ENCODE measurements around the gene HHAT.

- TF ChIP-seq CTCF (IDR thresholded peaks at IDR 0.05; ENCODE audit: low read length) (no peak), EZH2 (optimal IDR thresholded peaks at IDR 0.05; ENCODE audit: low read depth, low read length) (no peak), EZH2phosphoT487 (IDR thresholded peaks at IDR 0.05; ENCODE audit: low read length) (no peak)
Observed at GRCh38 chr1:210413951-210414350, 85.2 kb downstream of the HHAT start.

Measured in MM.1S (cell line).